GM10847 (cell line): ENCODE data around the gene PARP15.
A peak's percentile ranks its signal among the peaks of the same experiment; 100 is the strongest.

ENCODE experiments used
- POLR2A ChIP-seq: IDR thresholded peaks from 2 replicates; pipeline ENCODE4 v1.6.1; 2011; ENCODE audit not compliant: insufficient read length; ENCODE audit errors: extremely low read depth

Gene PARP15

DNA sequence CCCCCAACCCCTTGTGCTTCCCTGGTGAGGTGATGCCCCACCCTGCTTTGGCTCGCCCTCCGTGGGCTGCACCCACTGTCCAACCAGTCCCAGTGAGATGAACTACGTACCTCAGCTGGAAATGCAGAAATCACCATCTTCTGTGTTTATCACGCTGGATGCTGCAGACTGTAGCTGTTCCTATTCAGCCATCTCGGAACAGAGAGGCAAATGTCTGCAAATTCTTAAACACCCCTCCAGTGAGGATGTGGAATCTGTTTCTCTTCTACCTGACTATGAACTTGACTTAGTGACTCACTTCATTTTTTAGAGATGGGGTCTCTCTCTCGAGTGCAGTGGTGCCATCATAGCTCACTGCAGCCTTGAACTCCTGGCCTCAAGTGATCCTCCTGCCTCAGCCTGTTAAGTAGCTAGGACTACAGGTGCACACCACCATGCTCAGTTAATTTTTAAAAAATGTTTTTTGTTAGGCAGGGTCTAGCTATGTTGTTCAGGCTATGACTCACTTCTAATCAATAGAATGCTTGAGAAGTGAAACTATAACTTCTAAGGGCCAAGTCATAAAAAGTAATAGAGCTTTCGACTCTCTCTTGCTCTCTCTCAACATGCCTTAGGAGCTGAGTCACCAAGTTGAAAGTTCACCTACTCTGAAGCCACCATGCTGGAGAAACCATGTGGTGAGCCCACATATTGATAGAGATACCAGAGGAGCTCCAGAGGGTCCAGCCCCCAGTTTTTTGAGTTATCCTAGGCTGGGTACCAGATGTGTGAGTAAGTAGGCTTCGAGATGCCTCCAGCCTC is 91.7 kb downstream of the PARP15 start:
- TF ChIP-seq POLR2A, result no peak

DNA sequence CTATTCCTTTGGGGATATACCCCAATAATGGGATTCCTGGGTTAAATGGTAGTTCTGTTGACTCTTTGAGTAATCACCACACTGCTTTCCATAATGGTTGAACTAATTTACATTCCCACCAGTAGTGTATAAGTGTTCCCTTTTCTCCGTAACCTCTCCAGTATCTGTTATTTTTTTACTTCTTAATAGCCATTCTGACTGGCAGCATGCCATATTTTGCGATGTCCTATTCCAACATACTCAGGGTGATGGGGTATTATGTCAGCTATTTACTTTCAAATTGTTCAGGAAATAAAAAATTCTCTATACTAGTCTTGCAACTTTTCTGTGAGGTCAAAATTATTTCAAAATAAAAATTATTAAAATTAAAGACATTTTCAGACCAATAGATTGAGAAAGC is 94.1 kb downstream of the PARP15 start:
- no peak for TF ChIP-seq POLR2A

DNA sequence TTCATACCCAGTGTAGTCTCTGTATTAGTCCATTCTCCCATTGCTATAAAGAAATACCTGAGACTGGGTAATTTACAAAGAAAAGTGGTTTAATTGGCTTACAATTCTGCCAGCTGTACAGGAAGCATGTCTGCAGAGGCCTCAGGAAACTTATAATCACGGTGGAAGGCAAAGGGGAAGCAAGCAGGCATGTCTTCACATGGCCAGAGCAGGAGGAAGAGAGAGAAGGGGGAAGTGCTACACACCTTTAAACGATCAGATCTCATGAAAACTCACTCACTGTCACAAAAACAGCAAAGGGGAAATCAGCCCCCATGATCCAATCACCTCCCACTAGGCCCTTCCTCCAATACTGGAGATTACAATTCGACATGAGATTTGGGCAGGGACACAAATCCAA is 96.9 kb downstream of the PARP15 start:
- TF ChIP-seq POLR2A, result no peak

DNA sequence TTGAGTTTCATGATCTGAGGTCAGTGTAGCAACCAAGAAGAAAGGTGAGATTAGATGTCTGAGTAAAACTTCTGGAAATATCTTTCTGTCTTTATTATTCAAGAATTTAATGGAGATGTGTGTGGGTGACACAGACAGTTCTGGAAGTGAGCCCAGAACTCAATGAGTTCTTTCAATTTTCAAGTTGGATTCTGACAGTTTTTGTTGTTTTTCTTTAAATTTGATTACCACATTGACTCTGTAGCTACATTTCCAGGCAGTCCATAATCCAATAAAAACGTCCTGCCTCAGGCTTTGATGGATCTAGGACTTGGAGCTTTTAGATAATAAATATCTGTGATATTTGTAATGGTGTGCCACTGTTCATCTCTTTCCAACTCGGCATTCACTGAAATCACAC is 99.3 kb downstream of the PARP15 start:
- no peak for TF ChIP-seq POLR2A

DNA sequence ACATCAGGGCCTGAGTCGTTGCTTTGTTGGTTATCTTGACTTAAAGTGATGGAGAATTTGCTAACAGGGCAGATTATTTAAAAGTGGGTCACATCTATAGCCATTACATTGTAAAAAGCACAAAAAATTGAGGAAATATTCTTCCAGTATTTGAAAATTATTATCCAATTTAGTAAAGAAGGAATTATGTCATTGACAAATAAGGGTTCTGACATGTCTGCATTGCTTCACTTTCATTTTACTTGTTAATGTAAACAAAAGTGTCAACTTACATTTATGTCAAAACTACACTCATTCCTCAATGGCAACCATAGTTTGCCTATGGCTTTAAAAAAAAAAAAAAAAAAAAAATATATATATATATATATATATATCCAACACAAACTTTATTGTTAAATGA is 99.8 kb downstream of the PARP15 start:
- no peak for TF ChIP-seq POLR2A

DNA sequence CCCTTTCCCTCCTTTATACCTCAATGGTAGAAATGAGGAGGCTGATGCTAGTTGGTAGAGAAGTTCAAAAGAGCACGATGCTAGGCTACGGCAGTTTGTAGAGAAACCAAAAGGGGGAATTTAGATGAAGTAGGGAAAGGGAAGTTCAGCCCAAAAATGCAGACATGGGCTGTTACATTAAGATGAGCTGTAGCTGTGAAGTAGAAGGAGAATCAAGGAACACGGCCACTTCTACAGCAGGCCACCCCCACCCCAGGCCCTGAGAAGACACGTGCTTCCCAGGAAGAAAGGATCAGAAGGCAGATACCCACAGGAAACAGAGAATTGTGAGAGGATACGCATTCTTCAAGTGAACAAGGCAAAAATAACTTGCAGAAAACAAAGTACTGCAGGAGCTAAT is 101.1 kb downstream of the PARP15 start:
- TF ChIP-seq POLR2A, result no peak

DNA sequence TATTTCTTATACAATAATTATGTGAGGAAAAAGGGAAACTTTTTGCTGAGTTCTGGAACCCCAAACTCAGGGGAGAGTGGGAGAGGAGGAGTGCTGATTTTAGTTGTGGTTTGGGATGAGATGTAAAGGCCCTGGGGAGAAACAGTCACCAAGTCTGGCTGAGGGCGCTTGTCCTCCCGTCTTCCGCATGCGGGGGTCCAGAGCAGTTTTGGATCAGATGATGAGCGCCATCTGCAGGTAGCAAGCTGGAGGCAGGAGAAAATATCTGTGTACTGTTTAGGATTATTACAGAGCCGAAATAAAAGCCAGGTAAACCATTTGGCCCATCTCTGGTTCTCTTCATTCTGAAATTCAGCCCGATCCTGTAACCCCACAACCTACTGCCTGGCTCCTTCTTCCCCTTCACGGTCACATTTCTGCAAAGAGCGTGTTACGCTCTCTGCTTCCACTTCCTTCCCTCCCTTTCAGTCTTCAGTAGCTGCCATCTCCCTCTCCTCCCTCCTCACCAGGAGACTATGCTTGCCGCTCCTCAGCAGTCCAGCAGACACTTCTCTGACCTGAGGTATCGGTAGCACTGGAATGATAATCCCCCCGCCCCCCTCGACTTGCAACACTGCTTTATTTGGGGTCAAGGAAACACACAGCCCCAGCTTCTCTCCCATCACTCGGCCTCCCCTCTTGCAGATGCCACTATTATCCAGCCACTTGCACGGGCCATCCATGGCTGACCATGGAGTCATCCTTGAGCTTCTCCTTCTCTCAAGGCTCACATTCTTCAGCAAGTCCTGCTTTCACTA is 101.8 kb downstream of the PARP15 start:
- TF ChIP-seq POLR2A, result no peak

DNA sequence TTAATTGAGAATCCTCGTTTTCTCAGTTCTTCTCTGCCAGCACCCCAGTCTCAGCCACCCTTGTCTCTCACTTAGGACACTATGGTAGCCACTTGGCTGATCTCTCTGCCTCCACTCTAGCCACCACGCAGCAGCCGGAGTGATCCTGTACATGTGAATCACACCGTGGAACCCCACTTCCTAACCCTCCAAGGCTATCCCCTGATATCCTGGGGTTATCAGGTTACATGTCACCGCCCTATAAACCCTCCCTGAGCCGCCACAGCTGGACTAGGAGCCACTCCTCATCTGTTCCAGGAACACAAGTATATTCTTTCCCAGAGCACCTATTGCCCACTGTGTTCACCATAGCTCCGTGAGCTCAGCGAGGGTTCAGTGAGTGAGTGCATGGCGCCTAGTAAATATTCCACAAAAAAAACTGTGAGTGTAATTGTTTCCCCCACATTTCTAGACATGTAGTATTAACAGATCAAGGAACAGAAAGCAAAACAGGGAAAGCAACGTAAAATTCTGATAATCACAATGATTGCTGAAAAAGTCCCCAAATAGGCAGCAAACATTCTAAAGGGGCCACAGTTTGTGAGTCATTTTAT is 102.5 kb downstream of the PARP15 start:
- TF ChIP-seq POLR2A, result no peak

DNA sequence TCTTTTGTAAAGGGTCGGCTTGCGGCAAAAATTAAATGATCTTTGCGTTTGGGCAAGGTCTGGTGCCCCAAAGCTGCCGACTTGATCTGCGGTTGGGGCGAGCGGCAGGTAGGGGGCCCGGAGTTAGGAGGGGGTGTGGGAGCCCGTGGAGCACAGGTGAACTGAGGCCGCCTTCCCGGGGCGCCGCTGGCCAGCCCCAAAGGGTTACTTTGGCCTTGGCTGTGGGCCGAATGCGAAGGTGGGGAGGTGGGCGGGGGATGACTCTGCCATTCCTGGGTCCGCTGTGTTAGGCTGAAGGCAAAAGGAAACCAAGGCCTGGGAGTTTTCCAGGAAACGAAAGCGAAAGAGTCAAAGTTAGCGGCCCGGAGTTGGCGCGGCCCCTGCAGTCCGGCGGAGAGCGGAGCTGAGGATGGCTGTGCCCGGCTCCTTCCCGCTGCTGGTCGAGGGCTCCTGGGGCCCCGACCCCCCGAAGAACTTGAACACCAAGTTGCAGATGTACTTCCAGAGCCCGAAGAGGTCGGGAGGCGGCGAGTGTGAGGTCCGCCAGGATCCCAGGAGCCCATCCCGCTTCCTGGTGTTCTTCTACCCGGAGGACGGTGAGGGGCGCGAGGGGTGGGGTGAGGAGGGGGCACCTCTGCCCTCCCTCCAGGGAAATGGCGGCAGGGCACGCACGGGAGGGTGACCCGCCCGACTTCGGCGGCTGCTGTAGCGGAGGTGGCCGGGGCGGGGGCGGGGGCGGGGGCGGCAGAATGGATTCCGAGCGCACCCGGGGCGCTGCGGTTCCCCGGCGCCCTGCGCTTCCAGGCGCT is 103.2 kb downstream of the PARP15 start, which contains the start of gene PARP14:
PARP14 (plus strand) TSS at position 365 of the 809 bp plus-strand sequence; CDS start at position 410, 45 bp downstream.
- TF ChIP-seq POLR2A, result peak; percentile 82

DNA sequence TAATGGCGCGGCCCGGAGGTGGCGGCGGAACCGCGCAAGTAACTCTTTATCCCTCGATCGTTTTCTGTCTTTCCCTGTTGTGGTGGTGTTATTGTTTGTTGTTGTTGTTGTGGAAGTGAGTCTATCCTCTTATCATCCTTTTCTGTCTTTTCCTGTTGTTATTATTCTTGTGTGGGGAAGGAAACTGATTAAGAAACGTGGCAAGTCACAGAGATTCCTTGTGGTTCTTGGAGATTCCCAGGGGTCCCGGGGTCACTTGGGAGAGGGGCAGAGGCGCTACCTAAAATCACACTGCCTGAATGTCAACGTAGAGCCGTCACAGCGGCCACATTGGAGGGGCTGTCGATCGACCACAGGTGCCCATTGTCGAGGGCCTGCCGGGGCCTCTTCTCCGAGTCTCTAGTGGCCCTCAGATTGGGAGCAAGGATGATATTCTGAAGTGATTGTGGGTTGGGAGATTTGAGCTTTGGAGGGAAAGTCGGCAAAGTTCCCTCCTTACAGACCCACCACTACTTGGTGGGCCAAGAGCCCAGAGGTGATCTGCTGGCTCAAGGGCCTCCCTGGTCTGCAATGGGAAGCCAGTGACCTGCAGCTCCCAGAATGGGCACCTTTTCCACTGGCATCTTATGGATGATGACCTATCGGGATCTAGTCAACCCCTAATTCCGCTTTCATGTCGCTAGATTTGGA is 104.0 kb downstream of the PARP15 start:
- TF ChIP-seq POLR2A, result no peak

DNA sequence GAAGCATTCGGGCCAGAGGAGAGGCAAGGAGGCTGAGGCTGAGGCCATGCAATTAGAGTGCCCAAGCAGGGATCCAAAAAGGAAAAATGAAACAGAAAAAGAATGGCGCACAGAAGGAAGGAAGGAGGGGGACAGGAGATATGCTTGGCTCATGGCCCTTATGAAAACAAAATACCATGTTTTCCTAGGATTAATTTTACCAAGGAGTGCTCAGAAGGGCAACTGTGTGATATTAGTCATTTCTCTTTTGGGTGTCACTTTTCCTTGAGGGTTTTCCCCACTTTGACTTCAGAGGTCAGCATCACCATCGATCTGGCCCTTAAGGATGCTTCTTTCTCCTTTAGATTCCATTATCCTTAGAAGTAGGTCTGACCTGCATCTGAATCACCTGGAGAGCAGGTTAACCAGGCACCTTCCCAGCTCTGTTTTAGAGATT is 104.5 kb downstream of the PARP15 start:
- TF ChIP-seq POLR2A, result no peak

DNA sequence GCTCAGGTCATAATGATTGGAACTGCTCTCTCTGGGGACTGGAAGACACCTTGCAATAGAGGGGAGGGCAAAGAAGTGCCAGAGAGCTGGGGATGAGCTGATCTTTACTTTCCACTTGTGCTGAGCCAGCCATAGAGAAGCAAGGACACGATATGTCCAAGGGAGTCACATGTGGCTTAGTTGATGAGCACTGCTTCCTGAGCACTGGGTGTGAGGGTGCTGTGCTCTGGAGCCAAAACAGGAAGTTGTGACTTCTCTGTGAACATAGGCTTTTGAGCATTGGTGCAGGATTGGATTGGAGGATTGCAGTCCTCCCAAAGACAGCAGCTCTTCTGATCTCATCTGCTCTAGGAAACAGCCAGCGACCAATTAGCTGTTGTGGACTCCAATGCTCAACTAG is 109.8 kb downstream of the PARP15 start:
- no peak for TF ChIP-seq POLR2A
